Lower lobe of right lung (tissue), 2 donors: ENCODE measurements around the gene C19orf38. TPM values are rescaled to one million over a fixed set of nuclear protein-coding genes. Genes with fewer than 3 reads are reported as not detected.
A peak's percentile ranks its signal among the peaks of the same experiment; 100 is the strongest.
"Not testable (repeated sequence)": the region's sequence is repeated elsewhere in the genome, so short reads cannot be mapped to it uniquely, and the experiment has no call there.

Experiments used
- ATAC-seq, 2 donors: fragments of 200-7000 bp; cut with Tn5 transposase; one replicate each; pipeline ENCODE4 v1.9.1; 2020 to 2022; ENCODE audit warnings: mild to moderate bottlenecking in 2 of 2, moderate library complexity in 2 of 2
- DNase-seq: peaks from one replicate; pipeline ENCODE4 v3.0.0-alpha.2; 2020
- H3K27ac ChIP-seq: fragments of 200-600 bp; one replicate; pipeline ENCODE4 v1.8.0; 2022
- H3K27me3 ChIP-seq: fragments of 200-600 bp; one replicate; pipeline ENCODE4 v1.8.0; 2022; ENCODE audit warnings: low read depth
- H3K36me3 ChIP-seq: fragments of 200-600 bp; one replicate; pipeline ENCODE4 v1.8.0; 2022; ENCODE audit warnings: mild to moderate bottlenecking
- H3K4me1 ChIP-seq: fragments of 200-600 bp; one replicate; pipeline ENCODE4 v1.8.0; 2022
- H3K4me3 ChIP-seq: fragments of 200-600 bp; one replicate; pipeline ENCODE4 v1.8.0; 2022; ENCODE audit warnings: mild to moderate bottlenecking
- H3K9me3 ChIP-seq: fragments of 200-600 bp; one replicate; pipeline ENCODE4 v1.8.0; 2022
- CTCF ChIP-seq: fragments of 200-600 bp; IDR thresholded peaks from one replicate; pipeline ENCODE4 v1.8.0; 2022; ENCODE audit warnings: antibody characterized with exemption, mild to moderate bottlenecking
- intact Hi-C: fragments of 100-400 bp; cut with DNase I; formaldehyde crosslinking; loops from one replicate; pipeline ENCODE4 v1.11.0; 2022
- total RNA-seq: library from RNA; stranded (reverse); fragmentation: NEBNext Ultra II Directional; extraction: Animal tissue kit (Norgen Biotek cat#: 25700); gene quantifications from one replicate; pipeline ENCODE4 v1.2.1, GENCODE V29; 2021
- donor health status: DM: no; HTN: yes; CAD: no; lungs with severe emphysema.

C19orf38 gene
- total RNA-seq, 1 donor from 2014 or later: 11.7 TPM

- H3K36me3 ChIP-seq: peaks cover 26% of the 10 kb centered on the region
- no peaks in the 10 kb centered on the region for H3K27me3 ChIP-seq
- H3K4me3 ChIP-seq: peak overlapping the region; percentile 80
- intact Hi-C loops: no loop called here
- DNase-seq (peak; percentile 92), ATAC-seq (peak; percentile 63 to 68)
- TF ChIP-seq CTCF: no peak
- H3K9me3 ChIP-seq: no peaks in the 10 kb centered on the region
- peaks cover 17% of the 10 kb centered on the region for H3K4me1 ChIP-seq
- peak overlapping the region; percentile 99 for H3K27ac ChIP-seq
Measured at GRCh38 chr19:10836479-10837330, 11.5 kb upstream of the C19orf38 start.

GRCh38 chr19:10837649-10838048 lies 10.6 kb upstream of the C19orf38 start:
- DNase-seq, ATAC-seq, intact Hi-C loops: not testable (repeated sequence)

GRCh38 chr19:10838377-10838776 lies 9.8 kb upstream of the C19orf38 start:
- DNase-seq (no peak), ATAC-seq (no peak)
- intact Hi-C loops: no loop called here
- Histone ChIP-seq H3K4me3 (no peak overlapping the region), H3K9me3 (no peaks in the 10 kb centered on the region), H3K36me3 (peaks cover 9% of the 10 kb centered on the region), H3K27me3 (no peaks in the 10 kb centered on the region), H3K27ac (no peak overlapping the region), H3K4me1 (peaks cover 17% of the 10 kb centered on the region)
- TF ChIP-seq CTCF: no peak

More at GRCh38 chr19:10837649-10838048, 10.6 kb upstream of the C19orf38 start:
- Histone ChIP-seq H3K36me3 (peaks cover 16% of the 10 kb centered on the region), H3K4me1 (peaks cover 17% of the 10 kb centered on the region)
- not testable (repeated sequence) for H3K27me3 ChIP-seq, H3K4me3 ChIP-seq, H3K27ac ChIP-seq, H3K9me3 ChIP-seq

- no peak overlapping the region for H3K27ac ChIP-seq
- no peak overlapping the region for H3K4me3 ChIP-seq
- ATAC-seq: no peak
- no peak for DNase-seq
- intact Hi-C loops: no loop called here
- no peaks in the 10 kb centered on the region for H3K36me3 ChIP-seq
- TF ChIP-seq CTCF: no peak
- H3K27me3 ChIP-seq: no peaks in the 10 kb centered on the region
- H3K9me3 ChIP-seq: no peaks in the 10 kb centered on the region
- peaks cover 17% of the 10 kb centered on the region for H3K4me1 ChIP-seq
Measured at GRCh38 chr19:10839114-10840050, 8.8 kb upstream of the C19orf38 start.

GRCh38 chr19:10842788-10843187 lies 5.4 kb upstream of the C19orf38 start:
- no peaks in the 10 kb centered on the region for H3K4me1 ChIP-seq
- DNase-seq (no peak), ATAC-seq (no peak)
- no peak for TF ChIP-seq CTCF
- H3K36me3 ChIP-seq: no peaks in the 10 kb centered on the region
- no peak overlapping the region for H3K4me3 ChIP-seq
- H3K27me3 ChIP-seq: no peaks in the 10 kb centered on the region
- no peak overlapping the region for H3K27ac ChIP-seq
- intact Hi-C loops: no loop called here
- no peaks in the 10 kb centered on the region for H3K9me3 ChIP-seq
